Measurements from ENCODE around the gene HNRNPA1. TPM values are rescaled to one million over a fixed set of nuclear protein-coding genes. Genes with fewer than 3 reads are reported as not detected.

HNRNPA1 gene
- total and polyA plus RNA-seq, 9 of the 15 experiments (the other 6 are each of a cell fraction or from before 2014, with no cell fraction given), result 1,166 to 2,703 (median 1,815) TPM

- TF ChIP-seq ZNF407 (IDR thresholded peaks at IDR 0.05; ENCODE audit: low read depth) (no peak), ETV5 (CRISPR knock-in tag; IDR thresholded peaks at IDR 0.05; ENCODE audit: low read depth) (0 out of 2 replicates have a peak, but pooled peaks have one; percentile 61), DPF2 (IDR thresholded peaks at IDR 0.05) (peak; percentile 54; the same call in 1 of the 2 replicates)
Measured at GRCh38 chr12:54279227-54279631, 1.3 kb upstream of the HNRNPA1 start (continued).

Data from K562 (cell line).